Right lobe of liver (tissue), 4 donors: ENCODE data around the gene TLL2.

Experiments used
- CTCF ChIP-seq, 4 donors: fragments of 200-600 bp in 3 of 4; fragments of 450-650 bp in 1 of 4; IDR thresholded peaks; one replicate each; pipeline versions ENCODE4 v1.5.1 to v1.8.0; 2016 to 2022; ENCODE audit warnings: antibody characterized with exemption in 4 of 4, mild to moderate bottlenecking in 2 of 4
- POLR2A ChIP-seq: fragments of 450-650 bp; IDR thresholded peaks from one replicate; pipeline ENCODE4 v1.6.1; 2017; ENCODE audit warnings: antibody characterized with exemption, mild to moderate bottlenecking
- donor health status: DM: no; HTN: no; CAD: no.
- donor health status: DM: no; HTN: no; CAD: no.
- donor health status: DM: no; HTN: yes; CAD: no.

- no peak for TF ChIP-seq CTCF (IDR thresholded peaks at IDR 0.05)
- TF ChIP-seq POLR2A: no peak
These were observed 13.7 kb downstream of the TLL2 start for GRCh38 chr10:96500050-96500449.
